ENCODE measurements around the gene MYO18B. TPM values are rescaled to one million over a fixed set of nuclear protein-coding genes. Genes with fewer than 3 reads are reported as not detected.

Gene MYO18B
- total RNA-seq, 1 experiment from 2014 or later = 0.07 TPM

DNA sequence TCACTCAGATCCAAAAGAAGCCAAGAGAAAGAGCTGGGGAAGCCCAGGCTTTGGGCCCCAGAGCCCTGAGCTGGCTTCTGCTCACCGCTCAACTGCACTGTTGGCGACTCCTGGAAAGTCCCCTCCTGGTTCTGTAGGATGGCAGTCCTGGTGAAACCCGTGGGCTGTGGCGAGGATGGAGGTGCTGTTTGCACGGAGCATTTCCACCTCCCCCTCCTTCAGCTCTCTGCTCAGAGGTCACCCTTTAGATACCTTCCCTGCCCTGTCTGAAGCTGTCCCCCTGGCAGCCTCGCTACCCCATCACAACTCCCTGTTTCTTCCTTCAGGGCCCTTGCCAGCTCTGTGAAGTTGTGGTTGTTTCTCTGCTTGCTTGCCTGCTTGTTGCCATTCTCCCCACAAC lies 97.8 kb downstream of the MYO18B start:
- POLR2A ChIA-PET = interaction anchor here (0.5 kb wide), 1 partner anchor 78 kb away, joined by 9 read pairs; no protein-coding TSS in a partner anchor
- peaks cover 7% of the 10 kb centered on the region for H3K27me3 Mint-ChIP-seq (ENCODE audit: insufficient read depth, unreplicated experiment)
- no peak for TF ChIP-seq CTCF (IDR thresholded peaks at IDR 0.05; ENCODE audit: insufficient read depth in 1 of 2, low read depth in 1 of 2, low read length in 1 of 2, severe bottlenecking in 1 of 2, unreplicated experiment in 1 of 2)

GRCh38 chr22:25840167-25840566 lies 98.2 kb downstream of the MYO18B start:
- peaks cover 7% of the 10 kb centered on the region for H3K27me3 Mint-ChIP-seq (ENCODE audit: insufficient read depth, unreplicated experiment)
- Histone ChIP-seq H3K27me3 (replicated peaks; ENCODE audit: control insufficient read depth, insufficient read depth, low read length) (no peaks in the 10 kb centered on the region), H3K9me3 (no peaks in the 10 kb centered on the region), H3K4me3 (ENCODE audit: low read depth, low read length) (no peak overlapping the region), H3K36me3 (ENCODE audit: control insufficient read depth, insufficient read depth, low read length) (no peaks in the 10 kb centered on the region), H3K4me1 (no peaks in the 10 kb centered on the region)
- DNase-seq = no peak
- CTCF ChIA-PET = no interaction called here
- no peak overlapping the region for H3K4me3 Mint-ChIP-seq (ENCODE audit: unreplicated experiment)
- H3K27ac Mint-ChIP-seq (ENCODE audit: unreplicated experiment) = no peak overlapping the region
- H3K4me1 Mint-ChIP-seq (ENCODE audit: low read depth, unreplicated experiment) = no peaks in the 10 kb centered on the region
- intact Hi-C loops (cut with micrococcal nuclease; ENCODE audit: unreplicated experiment) = no loop called here
- TF ChIP-seq CTCF (IDR thresholded peaks at IDR 0.05; ENCODE audit: insufficient read depth in 1 of 2, low read depth in 1 of 2, low read length in 1 of 2, severe bottlenecking in 1 of 2, unreplicated experiment in 1 of 2) = no peak
- POLR2A ChIA-PET = interaction anchor here (0.5 kb wide), 1 partner anchor 79 kb away, joined by 9 read pairs; no protein-coding TSS in a partner anchor
- H3K36me3 Mint-ChIP-seq (ENCODE audit: insufficient read depth, unreplicated experiment) = no peaks in the 10 kb centered on the region
- no peaks in the 10 kb centered on the region for H3K9me3 Mint-ChIP-seq (ENCODE audit: unreplicated experiment)
- BruUV-seq (replicated peaks) = no TSS peak

More for the DNA sequence above, 97.8 kb downstream of the MYO18B start:
- BruUV-seq (replicated peaks) = no TSS peak
- Histone ChIP-seq H3K9me3 (no peaks in the 10 kb centered on the region), H3K4me1 (no peaks in the 10 kb centered on the region), H3K36me3 (ENCODE audit: control insufficient read depth, insufficient read depth, low read length) (no peaks in the 10 kb centered on the region), H3K27me3 (replicated peaks; ENCODE audit: control insufficient read depth, insufficient read depth, low read length) (no peaks in the 10 kb centered on the region), H3K4me3 (ENCODE audit: low read depth, low read length) (no peak overlapping the region)
- Mint-ChIP-seq H3K4me1 (ENCODE audit: low read depth, unreplicated experiment) (no peaks in the 10 kb centered on the region), H3K36me3 (ENCODE audit: insufficient read depth, unreplicated experiment) (no peaks in the 10 kb centered on the region), H3K27ac (ENCODE audit: unreplicated experiment) (no peak overlapping the region), H3K4me3 (ENCODE audit: unreplicated experiment) (no peak overlapping the region), H3K9me3 (ENCODE audit: unreplicated experiment) (no peaks in the 10 kb centered on the region)
- intact Hi-C loops (cut with micrococcal nuclease; ENCODE audit: unreplicated experiment) = no loop called here
- CTCF ChIA-PET = no interaction called here
- DNase-seq = no peak

DNA sequence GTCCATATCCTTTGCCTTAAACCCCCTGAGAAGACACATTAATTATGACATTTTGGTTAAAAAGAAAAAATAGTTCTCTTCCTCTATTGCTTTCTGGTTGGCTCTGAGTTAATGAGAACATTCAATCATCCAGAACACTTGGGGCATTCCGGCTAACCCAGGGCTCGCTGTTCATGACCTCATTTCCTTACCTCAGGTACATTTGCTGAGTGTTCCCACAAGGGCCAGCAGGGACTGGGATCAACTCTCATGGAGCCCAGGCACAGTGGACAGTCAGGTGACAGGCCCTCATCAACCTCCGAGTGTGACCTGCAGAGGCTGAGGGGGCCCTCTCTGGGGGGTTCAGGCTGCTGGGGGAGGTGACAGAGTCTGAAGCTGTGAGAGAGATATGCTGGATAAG lies 98.9 kb downstream of the MYO18B start:
- DNase-seq = no peak
- H3K36me3 Mint-ChIP-seq (ENCODE audit: insufficient read depth, unreplicated experiment) = no peaks in the 10 kb centered on the region
- no peaks in the 10 kb centered on the region for H3K9me3 ChIP-seq
- no peaks in the 10 kb centered on the region for H3K4me1 Mint-ChIP-seq (ENCODE audit: low read depth, unreplicated experiment)
- ChIA-PET CTCF (no interaction called here), POLR2A (no interaction called here)
- H3K4me1 ChIP-seq = no peaks in the 10 kb centered on the region
- no peaks in the 10 kb centered on the region for H3K36me3 ChIP-seq (ENCODE audit: control insufficient read depth, insufficient read depth, low read length)
- no peak for TF ChIP-seq CTCF (IDR thresholded peaks at IDR 0.05; ENCODE audit: insufficient read depth in 1 of 2, low read depth in 1 of 2, low read length in 1 of 2, severe bottlenecking in 1 of 2, unreplicated experiment in 1 of 2)
- peaks cover 7% of the 10 kb centered on the region for H3K27me3 Mint-ChIP-seq (ENCODE audit: insufficient read depth, unreplicated experiment)
- no TSS peak for BruUV-seq (replicated peaks)
- no peaks in the 10 kb centered on the region for H3K9me3 Mint-ChIP-seq (ENCODE audit: unreplicated experiment)
- no peak overlapping the region for H3K4me3 ChIP-seq (ENCODE audit: low read depth, low read length)
- H3K4me3 Mint-ChIP-seq (ENCODE audit: unreplicated experiment) = no peak overlapping the region
- intact Hi-C loops (cut with micrococcal nuclease; ENCODE audit: unreplicated experiment) = no loop called here
- H3K27ac Mint-ChIP-seq (ENCODE audit: unreplicated experiment) = no peak overlapping the region
- H3K27me3 ChIP-seq (replicated peaks; ENCODE audit: control insufficient read depth, insufficient read depth, low read length) = no peaks in the 10 kb centered on the region
